Psoas muscle (tissue), 8 donors: ENCODE results near the gene COL23A1. TPM values are rescaled to one million over a fixed set of nuclear protein-coding genes. Genes with fewer than 3 reads are reported as not detected.

ENCODE experiments used
- ATAC-seq, 4 donors: fragments of 200-7000 bp; cut with Tn5 transposase; one replicate each; pipeline ENCODE4 v1.9.1; 2020; ENCODE audit warnings: moderate library complexity in 3 of 4, mild to moderate bottlenecking in 2 of 4
- DNase-seq, 2 donors: peaks; one replicate each; pipeline ENCODE4 v3.0.0-alpha.2; 2020
- H3K27ac ChIP-seq: fragments of 200-600 bp; one replicate; pipeline ENCODE4 v1.8.0; 2022
- H3K27me3 ChIP-seq, 3 donors: fragments of 200-600 bp in 1 of 3; one replicate each; pipeline versions ENCODE4 v1.6.1 to v1.8.0; 2013 to 2022; ENCODE audit warnings: low read length in 2 of 3, mild to moderate bottlenecking in 2 of 3, moderate library complexity in 1 of 3; ENCODE audit not compliant: insufficient read depth in 3 of 3
- H3K36me3 ChIP-seq, 2 donors: fragments of 200-600 bp in 1 of 2; one replicate each; pipeline versions ENCODE4 v1.6.1 to v1.8.0; 2013 to 2022; ENCODE audit warnings: low read depth in 1 of 2, mild to moderate bottlenecking in 1 of 2, moderate library complexity in 1 of 2; ENCODE audit not compliant: insufficient read depth in 1 of 2
- H3K4me1 ChIP-seq: fragments of 200-600 bp; one replicate; pipeline ENCODE4 v1.8.0; 2022
- H3K4me3 ChIP-seq: fragments of 200-600 bp; one replicate; pipeline ENCODE4 v1.8.0; 2022; ENCODE audit warnings: mild to moderate bottlenecking
- H3K9me3 ChIP-seq: fragments of 200-600 bp; one replicate; pipeline ENCODE4 v1.8.0; 2022
- WGBS, 3 donors: extraction: QIAGEN DNeasy Blood & Tissue Kit; methylation state at CpG; one replicate each; pipeline versions ENCODE4 v1.1.6 to v1.1.7; 2013; 5-methylcytosine and 5-hydroxymethylcytosine counted together
- intact Hi-C, 2 donors: fragments of 100-400 bp; cut with DNase I; formaldehyde crosslinking; loops; one replicate each; pipeline versions ENCODE4 v1.11.0 to v1.14.2; 2022
- long read RNA-seq, 2 donors: library from polyadenylated mRNA; unstranded; transcript quantifications; one replicate each; pipeline ENCODE4 v2.0.0, GENCODE V29; 2021
- polyA plus RNA-seq, 3 donors: library from polyadenylated mRNA; stranded (reverse); fragments of 200-250 nt; gene quantifications; one replicate each; pipeline ENCODE4 v1.2.3, GENCODE V29; 2013
- total RNA-seq, 4 donors: library from RNA; stranded (reverse); fragmentation: NEBNext Ultra II Directional in 2 of 4; extraction: Animal tissue kit (Norgen Biotek cat#: 25700) in 2 of 4; gene quantifications; one replicate each; pipeline versions ENCODE4 v1.2.1 to v1.2.4, GENCODE V29; 2021 to 2023
- TF ChIP-seq, protein P1 (sequence below): fragments of 200-600 bp; IDR thresholded peaks from one replicate; pipeline ENCODE4 v1.8.0; 2022; ENCODE audit warnings: antibody characterized with exemption
- donor health status: healthy with polysubstance abuse.
- donor health status: DM: no; HTN: no; CAD: no; lungs with moderate emphysema.
- donor health status: Bipolar disorder and iron deficiency.
- donor health status: healthy.
- donor health status: DM: yes; HTN: yes; CAD: no.
- donor health status: DM: no; HTN: no; CAD: no.
- donor health status: DM: no; HTN: no; CAD: no.
- donor health status: DM: yes; HTN: yes; CAD: no.

COL23A1 gene
- total RNA-seq (1 to 10 TPM in 3 of 4 donors, under 1 TPM in 1; 0.66 to 3.0 (median 1.4) TPM), polyA plus RNA-seq (1 to 10 TPM in 1 of 3 donors, under 1 TPM in 2; 0.69 to 1.5 (median 0.76) TPM)
- long read RNA-seq, donor 1, partial matches to known transcripts, result 0 of 11 reads
- long read RNA-seq, donor 1, other reads (novel, unspliced or antisense), result 11 of 11 reads
- long read RNA-seq, donor 2, partial matches to known transcripts, result 1 of 43 reads
- long read RNA-seq, donor 2, other reads (novel, unspliced or antisense), result 42 of 43 reads

DNA sequence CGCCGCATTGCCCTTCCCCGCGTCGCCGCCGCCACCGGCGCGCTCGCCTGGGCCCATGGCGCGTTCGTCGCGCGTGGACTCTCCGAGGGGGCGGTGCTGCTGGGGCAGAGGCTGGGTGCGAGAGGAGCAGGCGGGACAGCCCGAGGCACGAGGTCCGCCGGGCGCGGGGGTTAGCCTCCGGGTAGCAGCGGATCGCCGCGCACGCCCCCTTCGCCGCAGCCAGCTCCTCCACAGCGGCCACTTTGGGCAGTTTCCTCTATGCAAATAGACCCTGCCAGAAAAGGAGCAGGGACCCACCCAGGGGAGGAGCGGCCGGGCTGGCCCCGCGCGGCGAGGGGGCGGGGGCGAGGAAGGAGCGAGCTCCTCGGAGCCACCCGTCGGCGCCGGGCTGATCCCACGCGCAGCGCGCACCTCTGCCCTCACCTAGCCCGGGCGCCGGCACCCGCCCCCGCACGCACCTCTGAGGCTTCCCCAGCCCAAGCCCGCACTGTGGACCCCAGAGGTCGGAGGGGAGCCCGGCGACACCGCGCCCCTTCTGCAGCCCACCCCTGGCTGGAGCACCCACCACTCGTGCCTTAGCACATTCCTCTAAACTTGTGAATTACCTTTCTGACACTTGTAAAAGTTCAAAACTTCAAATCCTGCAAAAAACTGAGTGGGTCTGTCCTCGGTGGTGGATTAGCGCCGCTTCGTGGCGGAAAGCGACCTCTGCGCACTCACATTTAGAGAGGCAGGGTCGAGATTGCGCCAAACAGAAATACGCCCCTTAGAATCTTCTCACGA, at the start of gene COL23A1:
COL23A1 (minus strand) TSS at position 253 of the 783 bp plus-strand sequence.
- ATAC-seq (peak; percentile 67 to 77 (median 76)), DNase-seq (peak; percentile 59 to 81)
- Histone ChIP-seq H3K27ac (peak within 1 kb of the TSS; percentile 82), H3K9me3 (peaks cover 6% of the 10 kb centered on the region), H3K4me3 (peak within 1 kb of the TSS; percentile 73), H3K27me3 (peaks cover 0 to 9% (median 2%) of the 10 kb centered on the region in 3 donors), H3K36me3 (no peaks in the 10 kb centered on the region), H3K4me1 (peaks cover 14% of the 10 kb centered on the region)
- WGBS, 3 donors, result 0 to 1% (median 1%) methylated on average over 34 to 78 of the region's 78 CpGs
- TF ChIP-seq, protein P1, sequence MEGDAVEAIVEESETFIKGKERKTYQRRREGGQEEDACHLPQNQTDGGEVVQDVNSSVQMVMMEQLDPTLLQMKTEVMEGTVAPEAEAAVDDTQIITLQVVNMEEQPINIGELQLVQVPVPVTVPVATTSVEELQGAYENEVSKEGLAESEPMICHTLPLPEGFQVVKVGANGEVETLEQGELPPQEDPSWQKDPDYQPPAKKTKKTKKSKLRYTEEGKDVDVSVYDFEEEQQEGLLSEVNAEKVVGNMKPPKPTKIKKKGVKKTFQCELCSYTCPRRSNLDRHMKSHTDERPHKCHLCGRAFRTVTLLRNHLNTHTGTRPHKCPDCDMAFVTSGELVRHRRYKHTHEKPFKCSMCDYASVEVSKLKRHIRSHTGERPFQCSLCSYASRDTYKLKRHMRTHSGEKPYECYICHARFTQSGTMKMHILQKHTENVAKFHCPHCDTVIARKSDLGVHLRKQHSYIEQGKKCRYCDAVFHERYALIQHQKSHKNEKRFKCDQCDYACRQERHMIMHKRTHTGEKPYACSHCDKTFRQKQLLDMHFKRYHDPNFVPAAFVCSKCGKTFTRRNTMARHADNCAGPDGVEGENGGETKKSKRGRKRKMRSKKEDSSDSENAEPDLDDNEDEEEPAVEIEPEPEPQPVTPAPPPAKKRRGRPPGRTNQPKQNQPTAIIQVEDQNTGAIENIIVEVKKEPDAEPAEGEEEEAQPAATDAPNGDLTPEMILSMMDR, result peak; percentile 58
- intact Hi-C loops, result loop anchor here in 1 of 2 donors (1.0 to 5.0 kb wide), 2 partner anchors 310 to 358 kb away; partner anchors contain the start of gene PHYKPL

DNA sequence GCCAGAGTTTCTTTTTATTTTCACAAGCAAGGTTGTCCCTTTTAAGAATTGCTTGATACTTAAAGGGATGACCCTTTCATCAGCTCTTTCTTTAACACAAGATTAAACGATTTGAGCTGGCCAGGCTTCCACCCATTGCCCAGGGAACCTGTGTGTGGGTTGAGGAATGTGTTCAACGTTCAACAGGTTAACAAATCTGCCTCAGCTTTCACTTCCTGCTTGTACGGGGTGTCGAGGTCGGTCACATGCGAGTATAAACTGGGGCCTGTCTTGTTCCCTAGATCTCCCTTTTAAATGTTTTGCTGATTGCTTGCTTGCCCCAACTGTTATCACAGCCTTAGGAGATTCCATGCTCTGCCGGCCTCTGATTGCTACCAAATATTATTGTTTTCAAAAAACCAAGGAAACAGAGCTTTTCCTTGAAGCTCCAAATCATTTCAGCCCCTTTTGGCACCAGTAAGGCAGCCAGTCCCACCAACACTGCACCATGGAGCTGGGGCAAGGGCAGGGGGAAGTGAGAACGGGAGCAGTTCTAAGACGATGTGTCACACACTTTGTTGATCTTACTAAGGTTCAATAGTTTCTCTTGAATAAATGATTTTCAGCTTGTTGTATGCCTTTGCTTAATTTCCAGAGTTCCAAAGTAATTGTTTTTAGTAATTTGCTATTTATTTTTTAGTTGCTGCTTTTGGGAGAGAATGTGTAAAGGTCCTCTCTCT, 47.3 kb upstream of the COL23A1 start:
- no peak overlapping the region for H3K27ac ChIP-seq
- TF ChIP-seq, protein P1, result no peak
- no peak overlapping the region for H3K4me3 ChIP-seq
- H3K9me3 ChIP-seq, result no peaks in the 10 kb centered on the region
- DNase-seq (no peak), ATAC-seq (no peak)
- no peaks in the 10 kb centered on the region for H3K4me1 ChIP-seq
- H3K27me3 ChIP-seq, result peaks cover 0 to under 1% (median 0%) of the 10 kb centered on the region in 3 donors
- 69 to 74% (median 70%) methylated on average over 9 of the region's 9 CpGs for WGBS, 3 donors
- intact Hi-C loops, result no loop called here
- no peaks in the 10 kb centered on the region for H3K36me3 ChIP-seq

GRCh38 chr5:178632285-178632684, 42.1 kb upstream of the COL23A1 start:
- intact Hi-C loops, result loop anchor here in 1 of 2 donors (5.0 kb wide), 1 partner anchor 390 kb away; the partner anchor contains the start of gene ZNF879
- WGBS, 3 donors, result 29 to 36% (median 32%) methylated on average over 4 of the region's 4 CpGs
- ATAC-seq (no peak), DNase-seq (no peak)
- H3K36me3 ChIP-seq, result no peaks in the 10 kb centered on the region
- TF ChIP-seq, protein P1, result no peak
- H3K27me3 ChIP-seq, result peaks cover 0 to 1% (median 0%) of the 10 kb centered on the region in 3 donors
- no peaks in the 10 kb centered on the region for H3K4me1 ChIP-seq
- no peak overlapping the region for H3K27ac ChIP-seq
- no peak overlapping the region for H3K4me3 ChIP-seq
- H3K9me3 ChIP-seq, result no peaks in the 10 kb centered on the region

DNA sequence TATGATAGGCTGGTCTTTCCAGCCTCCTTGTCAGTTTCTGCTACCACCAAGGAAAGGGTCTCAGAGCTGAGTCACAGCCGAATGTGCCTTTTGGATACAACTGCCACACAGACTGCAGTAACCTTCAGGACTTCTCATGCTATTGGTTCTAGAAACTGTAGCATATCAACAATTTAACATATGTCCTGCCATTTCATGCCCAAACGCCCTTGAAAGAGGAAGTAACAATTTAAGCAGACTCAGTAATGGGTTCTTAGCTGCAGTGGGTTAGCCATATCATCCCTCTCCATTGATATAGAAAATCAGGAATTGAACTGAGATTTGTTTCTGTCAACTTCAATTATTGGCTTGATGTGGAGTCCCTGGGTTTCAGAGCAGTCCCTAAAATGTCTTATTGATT, 40.8 kb upstream of the COL23A1 start:
- no peaks in the 10 kb centered on the region for H3K9me3 ChIP-seq
- no peaks in the 10 kb centered on the region for H3K4me1 ChIP-seq
- TF ChIP-seq, protein P1, result no peak
- peaks cover 0 to 1% (median 0%) of the 10 kb centered on the region in 3 donors for H3K27me3 ChIP-seq
- intact Hi-C loops, result loop anchor here in 1 of 2 donors (5.0 kb wide), 1 partner anchor 391 kb away; the partner anchor contains the start of gene ZNF879
- H3K27ac ChIP-seq, result no peak overlapping the region
- no peaks in the 10 kb centered on the region for H3K36me3 ChIP-seq
- no peak overlapping the region for H3K4me3 ChIP-seq
- DNase-seq (no peak), ATAC-seq (no peak)
- 24 to 32% (median 25%) methylated on average over 2 of the region's 2 CpGs for WGBS, 3 donors
